NCI-H524 (cell line): ENCODE measurements around the gene QSOX1.
A peak's percentile ranks its signal among the peaks of the same experiment; 100 is the strongest.

ENCODE experiments used
- DNase-seq, 2 experiments: peaks; one replicate each; lab custom pipeline; 2025; lab: John Stamatoyannopoulos, UW

Gene QSOX1

DNA sequence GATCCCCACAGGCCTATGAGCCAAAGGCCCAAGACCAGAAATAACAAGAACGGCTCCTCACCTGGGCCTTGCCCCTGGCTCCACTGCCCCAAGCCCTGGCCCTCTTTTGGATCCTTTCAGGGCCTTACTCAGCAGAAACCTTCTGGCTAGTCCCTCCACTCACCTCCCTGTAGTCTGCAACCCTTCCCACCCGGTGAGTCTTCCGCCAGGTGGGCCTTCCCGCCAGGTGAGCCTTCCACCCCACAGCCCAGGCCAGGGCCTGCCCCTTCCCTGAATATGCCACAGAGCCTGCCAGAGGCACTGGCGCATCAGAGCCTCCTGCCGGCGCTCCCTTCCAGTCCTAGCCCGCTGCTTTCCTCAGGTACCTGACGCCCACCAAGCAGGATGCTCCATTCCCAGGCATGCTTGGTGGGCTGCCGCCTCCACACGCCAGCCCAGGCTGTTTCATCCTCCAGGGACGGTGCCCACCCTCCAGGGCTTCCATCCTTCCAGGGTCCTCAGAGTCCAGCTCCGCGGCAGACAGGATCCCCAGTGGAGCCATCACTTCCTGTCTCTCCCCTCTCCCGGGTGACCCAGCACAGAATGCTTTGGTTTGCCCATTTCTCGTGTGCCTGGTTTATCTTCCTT is 96.3 kb downstream of the QSOX1 start:
- no peak for DNase-seq

DNA sequence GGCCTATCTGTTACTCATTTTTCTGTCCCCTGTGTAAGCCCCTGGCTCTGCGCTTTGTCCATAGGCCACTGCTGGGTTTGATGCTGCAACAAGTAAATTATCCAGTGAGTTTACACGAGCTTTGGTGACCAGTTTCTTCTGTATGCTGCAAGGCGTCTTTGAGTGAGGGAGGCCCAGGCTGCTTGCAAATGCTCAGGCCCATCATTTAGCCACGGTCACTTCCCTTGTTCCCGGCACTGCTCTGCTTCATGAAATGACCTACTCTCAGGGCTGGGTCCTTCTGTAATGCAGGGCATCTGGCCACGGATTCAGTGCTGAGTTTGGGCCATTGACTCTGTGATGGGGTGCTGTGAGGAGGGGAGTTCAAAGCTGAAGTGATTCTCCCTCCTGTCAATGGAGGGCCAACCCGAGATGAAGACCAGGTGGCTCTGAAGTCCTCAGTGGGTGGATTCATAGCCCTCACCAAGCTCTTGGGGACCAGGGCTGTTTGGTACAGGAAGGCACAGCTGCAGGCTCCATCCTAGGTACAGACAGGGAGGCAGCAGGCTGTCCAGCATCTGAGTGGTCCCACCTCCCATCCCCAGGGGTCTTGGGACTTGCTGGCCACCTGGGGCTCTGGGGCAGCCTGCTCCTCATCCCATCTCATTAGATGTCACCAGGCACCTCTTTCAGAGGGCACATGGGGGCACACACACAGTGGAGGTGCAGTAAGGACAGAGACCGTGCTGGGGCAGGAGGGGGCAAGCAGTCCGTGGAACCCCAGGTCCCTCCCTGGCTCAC is 97.0 kb downstream of the QSOX1 start:
- no peak for DNase-seq

DNA sequence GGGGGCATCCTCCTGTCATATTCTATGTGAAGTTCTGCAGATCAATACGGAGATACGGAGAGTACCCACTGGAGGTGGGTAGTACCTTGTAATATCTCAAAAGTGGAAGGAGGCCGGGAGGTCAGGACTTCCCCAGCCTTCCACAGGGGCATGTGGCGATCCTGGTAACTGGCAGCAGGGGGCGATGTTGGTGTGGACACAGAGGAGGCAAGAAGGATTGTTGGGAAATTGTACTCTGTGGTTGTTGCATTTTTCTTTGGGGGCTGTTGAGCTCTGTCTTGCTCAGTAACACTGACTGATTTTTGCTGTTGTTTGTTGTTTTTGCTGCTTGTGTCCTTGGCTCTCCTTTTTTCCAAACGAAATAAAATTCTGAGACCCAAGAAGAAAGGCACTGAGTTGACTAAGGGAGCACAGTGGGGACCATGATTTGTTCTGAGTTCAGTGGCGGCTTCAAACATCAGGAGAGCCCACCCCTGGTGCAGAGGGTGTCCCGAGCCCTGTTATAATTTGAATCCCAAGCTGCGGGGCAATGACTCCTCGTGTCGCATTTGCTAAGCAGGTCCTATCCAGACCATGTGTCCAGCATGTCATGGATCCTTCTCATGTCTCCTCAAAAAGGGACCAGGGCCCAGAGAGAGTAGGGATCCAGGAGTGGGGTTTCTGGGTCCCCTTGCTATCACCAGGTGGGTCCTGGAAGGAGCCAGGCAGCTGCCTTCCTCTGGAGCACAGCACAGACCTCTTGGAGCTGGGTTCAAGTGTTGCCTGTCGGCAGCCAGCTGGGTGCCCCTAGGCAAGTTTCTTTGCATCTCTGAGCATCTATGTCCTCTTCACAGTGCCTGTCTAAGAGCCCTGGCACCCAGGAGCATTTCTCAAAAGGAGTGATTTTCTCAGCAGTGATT is 98.2 kb downstream of the QSOX1 start:
- DNase-seq: peak; percentile 28 to 44
